Astrocyte of the spinal cord (primary cell): ENCODE measurements around the gene GRXCR2.

Experiments used
- DNase-seq: peaks from one replicate; pipeline ENCODE4 v3.0.0; 2011; ENCODE audit warnings: low read depth, low spot score
- H3K4me3 ChIP-seq: 2 replicates; pipeline ENCODE4 v1.5.1; 2011; ENCODE audit warnings: low read depth, mild to moderate bottlenecking, low read length, moderate library complexity
- in situ Hi-C: cut with HindIII; loops from 2 replicates; pipeline ENCODE4 v1.10.0; 2017; ENCODE audit warnings: low sequenced_read_pairs
- TF ChIP-seq, protein P1 (sequence below): IDR thresholded peaks from 2 replicates; pipeline ENCODE4 v1.5.1; 2012; ENCODE audit warnings: low read depth, mild to moderate bottlenecking, low read length, inconsistent platforms

GRXCR2 gene

DNA sequence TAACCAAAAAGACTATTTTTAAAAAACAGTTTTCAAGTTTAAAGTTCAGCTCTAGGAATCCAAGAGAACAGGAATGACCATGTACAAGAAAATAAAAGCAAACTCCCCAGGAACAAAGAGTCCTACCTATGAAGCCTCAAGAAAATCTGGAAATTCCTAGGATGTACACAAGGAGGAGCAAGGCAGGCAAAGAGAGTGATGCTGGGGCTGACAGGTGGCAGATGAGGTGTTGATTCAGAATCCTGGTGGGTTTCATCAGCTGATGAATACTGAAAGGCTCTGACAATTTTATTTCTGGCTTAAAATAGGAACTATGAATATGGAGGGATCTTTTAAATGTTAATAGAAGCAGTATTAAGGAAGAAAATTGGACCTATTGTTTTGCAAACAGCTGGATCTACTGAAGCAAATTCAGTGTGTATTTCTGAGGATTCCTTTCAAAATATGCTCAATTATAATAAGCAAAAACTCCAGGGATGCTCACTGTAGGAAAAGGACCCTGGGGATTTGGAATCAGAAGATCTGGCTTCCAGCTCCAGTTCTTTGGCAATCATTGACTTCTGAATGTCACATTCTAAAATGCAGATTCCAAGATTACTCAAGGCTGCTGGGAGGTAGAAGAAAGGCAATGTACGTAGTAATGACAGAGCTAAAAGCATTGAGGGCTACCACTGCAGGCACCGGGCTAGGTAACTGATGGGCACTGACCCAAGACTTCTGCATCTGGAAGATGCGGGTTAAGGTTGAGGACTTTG lies 35.6 kb upstream of the GRXCR2 start:
- TF ChIP-seq, protein P1, sequence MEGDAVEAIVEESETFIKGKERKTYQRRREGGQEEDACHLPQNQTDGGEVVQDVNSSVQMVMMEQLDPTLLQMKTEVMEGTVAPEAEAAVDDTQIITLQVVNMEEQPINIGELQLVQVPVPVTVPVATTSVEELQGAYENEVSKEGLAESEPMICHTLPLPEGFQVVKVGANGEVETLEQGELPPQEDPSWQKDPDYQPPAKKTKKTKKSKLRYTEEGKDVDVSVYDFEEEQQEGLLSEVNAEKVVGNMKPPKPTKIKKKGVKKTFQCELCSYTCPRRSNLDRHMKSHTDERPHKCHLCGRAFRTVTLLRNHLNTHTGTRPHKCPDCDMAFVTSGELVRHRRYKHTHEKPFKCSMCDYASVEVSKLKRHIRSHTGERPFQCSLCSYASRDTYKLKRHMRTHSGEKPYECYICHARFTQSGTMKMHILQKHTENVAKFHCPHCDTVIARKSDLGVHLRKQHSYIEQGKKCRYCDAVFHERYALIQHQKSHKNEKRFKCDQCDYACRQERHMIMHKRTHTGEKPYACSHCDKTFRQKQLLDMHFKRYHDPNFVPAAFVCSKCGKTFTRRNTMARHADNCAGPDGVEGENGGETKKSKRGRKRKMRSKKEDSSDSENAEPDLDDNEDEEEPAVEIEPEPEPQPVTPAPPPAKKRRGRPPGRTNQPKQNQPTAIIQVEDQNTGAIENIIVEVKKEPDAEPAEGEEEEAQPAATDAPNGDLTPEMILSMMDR = peak; percentile 25
- DNase-seq = no peak
- in situ Hi-C loops = no loop called here
- H3K4me3 ChIP-seq = no peak overlapping the region

DNA sequence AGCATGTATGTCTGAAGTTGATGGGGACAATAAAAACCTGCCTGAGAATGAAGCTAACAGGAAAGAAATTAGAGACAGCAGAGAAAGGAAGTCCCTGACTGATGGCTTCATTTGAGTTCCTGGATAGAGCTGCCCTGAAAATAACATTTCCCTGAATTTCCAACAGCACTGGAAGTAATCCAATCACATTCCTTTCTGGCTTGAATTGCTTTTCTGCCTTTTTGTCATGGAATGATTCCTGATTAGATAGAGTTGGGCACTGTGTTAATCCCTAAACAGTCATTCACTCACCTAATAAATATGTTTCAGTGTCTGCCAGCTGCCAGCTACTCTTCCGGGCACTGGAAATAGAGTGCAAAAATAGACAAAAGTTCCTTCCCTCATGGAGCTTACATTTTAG lies 33.6 kb upstream of the GRXCR2 start:
- in situ Hi-C loops = no loop called here
- H3K4me3 ChIP-seq = no peak overlapping the region
- DNase-seq = no peak
- TF ChIP-seq, protein P1 = no peak

DNA sequence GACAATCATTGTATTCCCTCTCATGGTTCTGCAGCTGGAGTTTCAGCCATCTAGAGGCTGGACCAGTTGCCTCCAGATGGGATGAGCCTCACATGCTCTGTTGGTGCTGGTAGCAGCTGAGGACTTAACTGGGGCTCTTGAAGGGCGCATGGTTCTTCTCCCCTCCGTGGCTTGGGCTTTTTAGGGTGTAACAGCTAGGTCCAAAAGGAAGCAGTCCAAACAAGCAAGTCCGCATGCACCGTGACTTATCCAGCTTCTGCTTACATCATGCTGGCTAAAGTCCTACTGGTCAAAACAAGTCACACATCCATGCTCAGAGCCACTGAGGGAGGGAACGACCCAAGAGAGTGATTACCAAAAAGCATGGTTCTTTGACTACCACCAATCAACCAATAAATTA lies 31.9 kb upstream of the GRXCR2 start:
- TF ChIP-seq, protein P1 = no peak
- no peak for DNase-seq
- H3K4me3 ChIP-seq = no peak overlapping the region
- in situ Hi-C loops = no loop called here

GRCh38 chr5:145903867-145904266 lies 31.1 kb upstream of the GRXCR2 start:
- TF ChIP-seq, protein P1 = no peak
- in situ Hi-C loops = no loop called here
- H3K4me3 ChIP-seq = no peak overlapping the region
- peak; percentile 24 for DNase-seq

GRCh38 chr5:145903113-145903512 lies 30.3 kb upstream of the GRXCR2 start:
- DNase-seq = no peak
- TF ChIP-seq, protein P1 = peak; percentile 33
- no peak overlapping the region for H3K4me3 ChIP-seq
- in situ Hi-C loops = no loop called here

DNA sequence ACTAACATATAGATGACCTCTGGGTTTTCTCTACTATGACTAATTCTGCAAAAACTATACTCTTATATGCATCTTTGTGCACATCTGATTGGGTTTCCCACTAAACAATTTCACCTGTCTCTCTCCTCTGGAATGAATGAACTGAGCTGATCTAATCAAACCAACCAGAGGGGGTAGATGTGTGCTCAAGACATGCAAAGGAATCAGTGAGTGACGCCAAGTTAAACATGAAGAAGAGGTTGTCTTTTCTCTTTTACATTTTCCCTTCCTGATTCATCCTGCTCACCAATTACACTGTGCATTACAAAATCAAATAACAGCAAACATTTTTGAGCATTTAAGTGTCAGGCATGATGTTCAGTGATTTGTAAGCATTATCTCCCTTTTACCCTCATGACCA lies 29.6 kb upstream of the GRXCR2 start:
- in situ Hi-C loops = no loop called here
- DNase-seq = no peak
- TF ChIP-seq, protein P1 = no peak
- no peak overlapping the region for H3K4me3 ChIP-seq
